Activated naive CD8-positive, alpha-beta T cell treated with anti-CD3 and anti-CD28 coated beads, Interleukin-2, amount 10 ng/mL, durations not matched to agents 7 days and 5 days (primary cell): ENCODE data around the gene TCN2. TPM values are rescaled to one million over a fixed set of nuclear protein-coding genes. Genes with fewer than 3 reads are reported as not detected.

Experiments
- ATAC-seq: fragments of 150-1000 bp; cut with Tn5 transposase; one replicate; pipeline ENCODE4 v1.10.0; 2021; ENCODE audit warnings: low read depth, moderate library complexity
- POLR2A ChIA-PET: fragments of 350-600 bp; sonication (Branson Sonifier 250); formaldehyde crosslinking; loops from one replicate; lab custom pipeline; 2021; ENCODE audit warnings: antibody characterized with exemption; lab: Charles Lee
- DNase-seq: peaks from one replicate; pipeline ENCODE4 v3.0.0; 2021
- H3K27ac Mint-ChIP-seq: one replicate; pipeline ENCODE4 v1.8.0; 2022; ENCODE audit warnings: mild to moderate bottlenecking, mixed read lengths
- H3K27me3 Mint-ChIP-seq: one replicate; pipeline ENCODE4 v1.8.0; 2022; ENCODE audit warnings: mild to moderate bottlenecking, moderate library complexity, mixed read lengths
- H3K36me3 Mint-ChIP-seq: one replicate; pipeline ENCODE4 v1.8.0; 2021; ENCODE audit warnings: mild to moderate bottlenecking, mixed read lengths
- H3K4me1 Mint-ChIP-seq: one replicate; pipeline ENCODE4 v1.8.0; 2021; ENCODE audit warnings: mixed read lengths
- H3K4me3 Mint-ChIP-seq: one replicate; pipeline ENCODE4 v1.8.0; 2022; ENCODE audit warnings: mild to moderate bottlenecking, moderate library complexity, mixed read lengths
- H3K9me3 Mint-ChIP-seq: one replicate; pipeline ENCODE4 v1.8.0; 2021; ENCODE audit warnings: mixed read lengths
- total RNA-seq, 2 experiments: library from RNA; stranded (reverse); gene quantifications; one replicate each; pipeline ENCODE4 v1.2.3, GENCODE V29; 2021

The TCN2 gene
- total RNA-seq, 2 experiments from 2014 or later = 0.28 to 0.94 TPM

- Mint-ChIP-seq H3K4me1 (no peaks in the 10 kb centered on the region), H3K27ac (no peak overlapping the region), H3K36me3 (no peaks in the 10 kb centered on the region), H3K4me3 (no peak overlapping the region), H3K9me3 (no peaks in the 10 kb centered on the region), H3K27me3 (peaks cover 13% of the 10 kb centered on the region)
- ATAC-seq (no peak), DNase-seq (no peak)
- POLR2A ChIA-PET = interaction anchor here (0.6 kb wide), 1 partner anchor 142 kb away, joined by 3 read pairs; no protein-coding TSS in a partner anchor
Measured at GRCh38 chr22:30569674-30570202, 37.2 kb upstream of the TCN2 start.

- POLR2A ChIA-PET = no interaction called here
- Mint-ChIP-seq H3K9me3 (no peaks in the 10 kb centered on the region), H3K4me3 (no peak overlapping the region), H3K27ac (no peak overlapping the region), H3K36me3 (peaks cover 8% of the 10 kb centered on the region), H3K4me1 (peaks cover 3% of the 10 kb centered on the region), H3K27me3 (peaks cover 9% of the 10 kb centered on the region)
- ATAC-seq (no peak), DNase-seq (no peak)
Measured at GRCh38 chr22:30572210-30572609, 34.8 kb upstream of the TCN2 start.

- no peaks in the 10 kb centered on the region for H3K9me3 Mint-ChIP-seq
- peaks cover 9% of the 10 kb centered on the region for H3K27me3 Mint-ChIP-seq
- no peak overlapping the region for H3K4me3 Mint-ChIP-seq
- ATAC-seq (no peak), DNase-seq (no peak)
- H3K4me1 Mint-ChIP-seq = peaks cover 3% of the 10 kb centered on the region
- peaks cover 8% of the 10 kb centered on the region for H3K36me3 Mint-ChIP-seq
- H3K27ac Mint-ChIP-seq = no peak overlapping the region
- POLR2A ChIA-PET = interaction anchor here (0.6 kb wide), 1 partner anchor 73 kb away, joined by 4 read pairs; no protein-coding TSS in a partner anchor
Measured at GRCh38 chr22:30572840-30573593, 34.0 kb upstream of the TCN2 start.

- Mint-ChIP-seq H3K36me3 (peaks cover 8% of the 10 kb centered on the region), H3K27ac (no peak overlapping the region), H3K4me3 (no peak overlapping the region), H3K9me3 (no peaks in the 10 kb centered on the region), H3K27me3 (peaks cover 9% of the 10 kb centered on the region), H3K4me1 (peaks cover 3% of the 10 kb centered on the region)
- ATAC-seq (no peak), DNase-seq (no peak)
- POLR2A ChIA-PET = no interaction called here
Measured at GRCh38 chr22:30573594-30574094, 33.3 kb upstream of the TCN2 start.

- H3K27me3 Mint-ChIP-seq = peaks cover 9% of the 10 kb centered on the region
- no peak within 1 kb of the TSS for H3K4me3 Mint-ChIP-seq
- no peaks in the 10 kb centered on the region for H3K9me3 Mint-ChIP-seq
- POLR2A ChIA-PET = no interaction called here
- peaks cover 3% of the 10 kb centered on the region for H3K4me1 Mint-ChIP-seq
- peaks cover 8% of the 10 kb centered on the region for H3K36me3 Mint-ChIP-seq
- ATAC-seq = no peak
- no peak within 1 kb of the TSS for H3K27ac Mint-ChIP-seq
- no peak for DNase-seq
Measured at GRCh38 chr22:30574095-30574981, 32.6 kb upstream of the TCN2 start, which contains the start of gene GAL3ST1. TSS of gene GAL3ST1 (minus strand) at chr22:30574665. CDS start at chr22:30557392, 17,273 bp downstream.

GRCh38 chr22:30574997-30575671, 31.8 kb upstream of the TCN2 start:
- ATAC-seq = no peak
- Mint-ChIP-seq H3K9me3 (no peaks in the 10 kb centered on the region), H3K36me3 (peaks cover 10% of the 10 kb centered on the region), H3K4me1 (peaks cover 3% of the 10 kb centered on the region), H3K27me3 (peaks cover 9% of the 10 kb centered on the region), H3K4me3 (no peak overlapping the region), H3K27ac (no peak overlapping the region)
- DNase-seq = no peak
- POLR2A ChIA-PET = no interaction called here

- H3K27ac Mint-ChIP-seq = no peak overlapping the region
Measured at GRCh38 chr22:30575859-30576258, 31.1 kb upstream of the TCN2 start.

GRCh38 chr22:30578481-30578880, 28.5 kb upstream of the TCN2 start:
- H3K36me3 Mint-ChIP-seq = peaks cover 15% of the 10 kb centered on the region
- no peak for DNase-seq
- peaks cover 6% of the 10 kb centered on the region for H3K27me3 Mint-ChIP-seq
- no peaks in the 10 kb centered on the region for H3K9me3 Mint-ChIP-seq
- H3K27ac Mint-ChIP-seq = no peak overlapping the region
- no peak overlapping the region for H3K4me3 Mint-ChIP-seq
- H3K4me1 Mint-ChIP-seq = peaks cover 3% of the 10 kb centered on the region
- POLR2A ChIA-PET = no interaction called here
- no peak for ATAC-seq

More at GRCh38 chr22:30575859-30576258, 31.1 kb upstream of the TCN2 start:
- POLR2A ChIA-PET = no interaction called here
- no peak for ATAC-seq
- H3K27me3 Mint-ChIP-seq = peaks cover 9% of the 10 kb centered on the region
- H3K4me3 Mint-ChIP-seq = no peak overlapping the region
- peaks cover 3% of the 10 kb centered on the region for H3K4me1 Mint-ChIP-seq
- no peaks in the 10 kb centered on the region for H3K9me3 Mint-ChIP-seq
- H3K36me3 Mint-ChIP-seq = peaks cover 12% of the 10 kb centered on the region
- no peak for DNase-seq

GRCh38 chr22:30580896-30581295, 26.1 kb upstream of the TCN2 start:
- no peaks in the 10 kb centered on the region for H3K9me3 Mint-ChIP-seq
- peaks cover 3% of the 10 kb centered on the region for H3K4me1 Mint-ChIP-seq
- POLR2A ChIA-PET = no interaction called here
- H3K27me3 Mint-ChIP-seq = no peaks in the 10 kb centered on the region
- ATAC-seq = no peak
- H3K36me3 Mint-ChIP-seq = peaks cover 12% of the 10 kb centered on the region
- no peak overlapping the region for H3K27ac Mint-ChIP-seq
- no peak overlapping the region for H3K4me3 Mint-ChIP-seq
- DNase-seq = no peak

GRCh38 chr22:30582051-30582450, 24.9 kb upstream of the TCN2 start:
- Mint-ChIP-seq H3K9me3 (no peaks in the 10 kb centered on the region), H3K4me1 (no peaks in the 10 kb centered on the region), H3K36me3 (peaks cover 8% of the 10 kb centered on the region), H3K27ac (no peak overlapping the region), H3K27me3 (no peaks in the 10 kb centered on the region), H3K4me3 (no peak overlapping the region)
- ATAC-seq (no peak), DNase-seq (no peak)
- POLR2A ChIA-PET = no interaction called here

- no peak overlapping the region for H3K27ac Mint-ChIP-seq
- ATAC-seq = no peak
- H3K36me3 Mint-ChIP-seq = peaks cover 12% of the 10 kb centered on the region
- H3K4me1 Mint-ChIP-seq = no peaks in the 10 kb centered on the region
- no peak overlapping the region for H3K4me3 Mint-ChIP-seq
- no peaks in the 10 kb centered on the region for H3K27me3 Mint-ChIP-seq
- DNase-seq = no peak
- no peaks in the 10 kb centered on the region for H3K9me3 Mint-ChIP-seq
- POLR2A ChIA-PET = no interaction called here
Measured at GRCh38 chr22:30582788-30583545, 24.0 kb upstream of the TCN2 start.

GRCh38 chr22:30584441-30584840, 22.5 kb upstream of the TCN2 start:
- H3K4me3 Mint-ChIP-seq = no peak overlapping the region
- POLR2A ChIA-PET = no interaction called here
- ATAC-seq (no peak), DNase-seq (no peak)
- no peak overlapping the region for H3K27ac Mint-ChIP-seq
- no peaks in the 10 kb centered on the region for H3K4me1 Mint-ChIP-seq
- H3K27me3 Mint-ChIP-seq = no peaks in the 10 kb centered on the region
- H3K9me3 Mint-ChIP-seq = no peaks in the 10 kb centered on the region
- peaks cover 12% of the 10 kb centered on the region for H3K36me3 Mint-ChIP-seq
